Measurements from ENCODE around the gene CACNA2D3.

CACNA2D3 gene

GRCh38 chr3:54541369-54541768 lies 419.0 kb downstream of the CACNA2D3 start:
- DNase-seq = no peak

DNA sequence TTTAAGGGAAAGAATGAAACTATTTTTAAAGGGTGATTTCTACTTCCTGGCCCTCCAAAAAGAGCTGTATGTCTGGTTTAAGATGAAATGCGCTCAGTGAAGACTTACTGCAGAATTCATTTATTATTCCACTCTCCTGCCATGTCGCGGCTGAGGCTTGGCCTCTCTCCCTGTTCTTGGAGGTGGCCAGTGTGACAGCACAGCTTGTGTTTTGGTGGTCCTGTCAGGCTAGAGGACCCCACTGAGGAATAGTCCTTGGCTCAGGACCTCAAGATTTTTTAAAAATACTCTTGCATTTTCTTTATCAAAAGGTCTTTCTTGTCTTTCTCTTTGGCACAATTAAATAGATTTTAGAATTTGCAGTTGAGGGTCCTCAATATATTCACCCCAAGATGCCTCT lies 421.1 kb downstream of the CACNA2D3 start:
- DNase-seq = no peak

DNA sequence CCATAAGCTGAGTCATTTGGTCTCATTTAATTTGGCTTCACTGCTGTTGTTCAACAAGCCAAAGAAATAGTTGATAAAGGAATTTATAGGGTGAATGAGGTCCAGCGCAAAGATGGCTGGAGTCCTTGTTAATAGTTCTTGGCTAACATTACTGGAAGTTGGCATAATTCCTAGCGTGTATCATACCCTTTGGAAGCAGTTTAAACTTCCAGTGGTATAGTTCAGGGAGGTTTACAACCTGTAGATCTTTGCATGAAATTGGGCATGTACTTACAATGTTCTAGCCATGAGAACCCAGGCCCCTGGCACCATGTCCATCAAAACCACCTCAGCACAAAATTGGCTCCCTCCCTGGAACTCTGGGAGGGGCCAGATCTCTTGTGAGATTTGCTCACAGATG lies 424.7 kb downstream of the CACNA2D3 start:
- no peak for DNase-seq

GRCh38 chr3:54547846-54548245 lies 425.5 kb downstream of the CACNA2D3 start:
- no peak for DNase-seq

- no peak for DNase-seq
Observed at GRCh38 chr3:54549607-54550220, 427.4 kb downstream of the CACNA2D3 start.

- DNase-seq = no peak
Observed at GRCh38 chr3:54550221-54550977, 428.0 kb downstream of the CACNA2D3 start.

DNA sequence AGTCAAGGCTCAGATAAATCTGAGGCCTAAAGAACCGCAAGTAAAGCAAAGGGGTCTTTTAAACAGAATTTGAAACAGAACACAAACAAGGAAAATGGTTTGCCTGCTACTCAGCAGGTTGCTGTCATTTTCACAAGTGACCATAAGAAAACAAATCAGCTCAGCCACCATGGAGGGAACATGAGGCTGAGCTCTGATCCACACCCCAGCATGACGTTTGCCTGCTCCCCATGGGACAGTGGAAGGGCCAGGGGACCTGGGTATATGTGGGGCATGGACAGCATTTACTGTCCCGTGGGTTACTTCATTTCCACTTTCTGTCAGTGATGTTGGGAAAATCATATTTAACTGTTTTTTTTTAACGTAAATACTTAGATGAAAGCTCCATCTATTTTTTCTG lies 434.3 kb downstream of the CACNA2D3 start:
- no peak for DNase-seq

DNA sequence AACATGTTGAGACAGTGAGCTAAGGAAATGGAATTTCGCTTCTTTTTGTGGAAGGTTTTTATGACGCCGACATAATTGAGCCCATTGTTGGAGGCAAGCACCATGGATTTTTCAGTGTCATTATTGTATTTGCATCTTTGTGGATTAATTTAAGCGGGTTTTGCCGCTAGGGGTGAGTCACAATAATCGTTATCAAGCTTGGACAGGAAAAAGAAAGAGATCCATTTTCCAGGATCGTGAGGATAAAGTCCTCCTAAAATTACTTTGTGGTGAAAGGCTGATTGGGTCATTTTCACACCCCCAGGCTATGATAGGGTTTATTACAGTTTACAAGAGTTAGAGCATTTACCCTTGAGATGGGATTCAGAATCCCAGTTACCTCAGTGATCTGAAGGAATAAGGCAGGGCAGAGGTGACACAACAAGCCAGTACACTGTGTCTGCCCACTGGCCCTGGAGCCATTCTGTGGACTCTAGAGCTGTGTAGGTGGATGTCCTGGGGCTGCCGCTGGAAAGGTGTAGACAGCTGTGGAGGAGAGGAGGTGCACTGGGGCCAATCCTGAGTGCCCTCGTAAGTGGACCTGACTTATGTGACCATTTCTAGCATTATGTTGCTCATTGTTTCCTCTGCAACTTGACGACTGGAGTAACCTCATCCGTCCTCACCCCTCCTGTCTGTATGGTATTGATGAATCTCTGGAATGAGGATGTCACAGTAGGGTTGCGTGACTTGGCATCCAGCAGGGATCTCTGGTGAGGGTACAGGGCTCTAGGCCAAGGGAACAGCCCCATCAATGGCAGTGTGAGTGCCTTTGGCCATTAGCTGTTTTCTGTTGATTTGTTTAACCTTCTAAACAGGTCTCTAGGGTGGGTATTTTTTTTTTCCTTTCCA lies 435.4 kb downstream of the CACNA2D3 start:
- no peak for DNase-seq

- DNase-seq = no peak
Observed at GRCh38 chr3:54563501-54564200, 441.3 kb downstream of the CACNA2D3 start.

DNA sequence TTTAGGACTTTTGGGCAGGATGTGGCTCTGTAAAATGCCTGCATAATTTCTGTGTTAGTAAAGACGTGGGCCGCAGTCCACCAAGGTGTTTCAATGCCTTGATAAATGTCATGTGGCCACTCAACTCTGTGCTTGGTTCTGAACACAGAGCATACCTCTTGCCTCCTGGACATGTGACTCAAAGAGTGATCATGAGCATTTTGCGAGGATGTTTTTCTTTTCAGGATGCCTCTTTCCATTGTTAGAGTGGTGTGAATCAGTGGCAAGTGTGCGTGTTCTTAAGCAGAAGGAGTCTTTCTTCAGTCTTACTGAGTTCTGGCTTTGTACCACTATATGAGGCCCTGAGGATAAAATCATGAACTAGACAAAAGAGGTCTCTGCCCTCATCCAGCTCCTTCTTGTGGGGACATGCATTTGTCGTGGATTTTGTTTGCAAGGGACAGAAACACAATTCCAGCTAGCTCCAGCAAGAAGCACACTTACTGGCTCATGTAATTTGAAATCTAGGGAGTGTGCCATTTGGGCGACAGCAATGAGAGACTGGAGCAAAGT lies 442.1 kb downstream of the CACNA2D3 start:
- no peak for DNase-seq

GRCh38 chr3:54565956-54566355 lies 443.6 kb downstream of the CACNA2D3 start:
- no peak for DNase-seq

GRCh38 chr3:54567949-54568348 lies 445.6 kb downstream of the CACNA2D3 start:
- DNase-seq = no peak

GRCh38 chr3:54570008-54570407 lies 447.7 kb downstream of the CACNA2D3 start:
- no peak for DNase-seq

- no peak for DNase-seq
Observed at GRCh38 chr3:54572197-54572895, 450.0 kb downstream of the CACNA2D3 start.

- DNase-seq = no peak
Observed at GRCh38 chr3:54573858-54574257, 451.5 kb downstream of the CACNA2D3 start.

GRCh38 chr3:54574906-54575617 lies 452.7 kb downstream of the CACNA2D3 start:
- DNase-seq = no peak

DNA sequence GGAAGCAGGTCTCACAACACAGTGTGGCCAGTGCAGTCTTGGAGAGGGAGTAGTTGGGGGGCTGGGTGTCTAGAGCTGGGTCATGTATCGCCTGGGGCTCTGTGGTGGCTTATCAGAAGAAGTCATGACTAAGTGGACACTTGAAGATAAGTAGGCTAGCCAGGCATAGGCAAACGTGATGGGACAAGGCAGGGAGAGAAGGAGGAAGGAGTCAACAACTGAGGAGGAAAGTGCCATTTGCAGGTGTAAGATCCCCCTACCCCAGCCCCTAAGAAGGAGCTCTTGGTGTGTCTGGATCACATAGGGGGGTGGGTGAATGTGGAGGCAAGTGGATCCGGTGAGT lies 453.2 kb downstream of the CACNA2D3 start:
- no peak for DNase-seq

- no peak for DNase-seq
Observed at GRCh38 chr3:54577313-54577712, 455.0 kb downstream of the CACNA2D3 start.

GRCh38 chr3:54578417-54578816 lies 456.1 kb downstream of the CACNA2D3 start:
- no peak for DNase-seq

- DNase-seq = no peak
Observed at GRCh38 chr3:54580453-54580852, 458.1 kb downstream of the CACNA2D3 start.

DNA sequence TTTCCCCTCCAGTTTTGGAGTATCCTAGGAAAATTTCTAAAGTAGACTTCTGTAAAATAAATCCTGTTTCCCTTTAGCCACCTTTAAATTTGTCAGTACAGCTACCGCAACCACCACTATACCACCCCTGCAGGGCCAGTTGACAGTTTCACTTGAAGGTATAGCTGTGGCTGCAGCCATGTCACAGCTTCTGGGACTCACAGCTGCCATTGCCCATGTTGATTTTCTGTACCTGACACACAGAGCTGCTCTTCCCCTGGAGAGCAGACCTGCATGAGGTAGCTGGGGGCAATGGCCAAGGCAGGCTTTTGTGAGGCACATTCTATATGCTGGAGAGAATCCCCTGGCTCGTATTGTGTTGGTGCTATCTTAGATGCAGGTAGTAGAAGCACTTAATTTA lies 460.1 kb downstream of the CACNA2D3 start:
- DNase-seq = no peak

GRCh38 chr3:54591157-54591556 lies 468.8 kb downstream of the CACNA2D3 start:
- no peak for DNase-seq

All from activated CD8-positive, alpha-beta memory T cell treated with anti-CD3 and anti-CD28 coated beads, Interleukin-2, amount 50 U/mL, for 48 hours (primary cell).